ENCODE data around the gene TMEM163.
"Not testable (repeated sequence)": the region's sequence is repeated elsewhere in the genome, so short reads cannot be mapped to it uniquely, and the experiment has no call there.

The TMEM163 gene

GRCh38 chr2:134739879-134740301, 21.1 kb upstream of the TMEM163 start:
- peaks cover 17% of the 10 kb centered on the region; the same call in 1 of the 2 replicates for H3K4me1 ChIP-seq (ENCODE audit: control insufficient read depth, insufficient read depth, low read length)
- no peak overlapping the region for H3K9ac ChIP-seq (ENCODE audit: low read length)
- no peaks in the 10 kb centered on the region for H3K27me3 ChIP-seq (ENCODE audit: control insufficient read depth, insufficient read depth, low read length)
- H3K27ac ChIP-seq (ENCODE audit: low read depth, low read length) = no peak overlapping the region
- H3K36me3 ChIP-seq (ENCODE audit: control insufficient read depth, insufficient read depth, low read length) = no peaks in the 10 kb centered on the region
- H3K4me3 ChIP-seq (ENCODE audit: low read depth, low read length) = no peak overlapping the region
- no peaks in the 10 kb centered on the region for H3K9me3 ChIP-seq (ENCODE audit: control insufficient read depth, insufficient read depth, low read depth, low read length)

GRCh38 chr2:134739236-134739878, 20.6 kb upstream of the TMEM163 start:
- H3K4me3 ChIP-seq (ENCODE audit: low read depth, low read length) = no peak overlapping the region
- no peak overlapping the region for H3K9ac ChIP-seq (ENCODE audit: low read length)
- peaks cover 17% of the 10 kb centered on the region; the same call in 1 of the 2 replicates for H3K4me1 ChIP-seq (ENCODE audit: control insufficient read depth, insufficient read depth, low read length)
- no peak overlapping the region for H3K27ac ChIP-seq (ENCODE audit: low read depth, low read length)
- H3K36me3 ChIP-seq (ENCODE audit: control insufficient read depth, insufficient read depth, low read length) = no peaks in the 10 kb centered on the region
- no peaks in the 10 kb centered on the region for H3K27me3 ChIP-seq (ENCODE audit: control insufficient read depth, insufficient read depth, low read length)
- H3K9me3 ChIP-seq (ENCODE audit: control insufficient read depth, insufficient read depth, low read depth, low read length) = no peaks in the 10 kb centered on the region

- Histone ChIP-seq H3K27me3 (ENCODE audit: control insufficient read depth, insufficient read depth, low read length) (no peaks in the 10 kb centered on the region), H3K9me3 (ENCODE audit: control insufficient read depth, insufficient read depth, low read depth, low read length) (no peaks in the 10 kb centered on the region), H3K36me3 (ENCODE audit: control insufficient read depth, insufficient read depth, low read length) (no peaks in the 10 kb centered on the region), H3K9ac (ENCODE audit: low read length) (no peak overlapping the region), H3K4me1 (ENCODE audit: control insufficient read depth, insufficient read depth, low read length) (peaks cover 17% of the 10 kb centered on the region; the same call in 1 of the 2 replicates), H3K4me3 (ENCODE audit: low read depth, low read length) (no peak overlapping the region), H3K27ac (ENCODE audit: low read depth, low read length) (no peak overlapping the region)
These were observed 19.5 kb upstream of the TMEM163 start for GRCh38 chr2:134738141-134738870.

- no peak overlapping the region for H3K4me3 ChIP-seq (ENCODE audit: low read depth, low read length)
- peaks cover 17% of the 10 kb centered on the region; the same call in 1 of the 2 replicates for H3K4me1 ChIP-seq (ENCODE audit: control insufficient read depth, insufficient read depth, low read length)
- no peak overlapping the region for H3K9ac ChIP-seq (ENCODE audit: low read length)
- H3K36me3 ChIP-seq (ENCODE audit: control insufficient read depth, insufficient read depth, low read length) = no peaks in the 10 kb centered on the region
- H3K27me3 ChIP-seq (ENCODE audit: control insufficient read depth, insufficient read depth, low read length) = no peaks in the 10 kb centered on the region
- H3K27ac ChIP-seq (ENCODE audit: low read depth, low read length) = no peak overlapping the region
- no peaks in the 10 kb centered on the region for H3K9me3 ChIP-seq (ENCODE audit: control insufficient read depth, insufficient read depth, low read depth, low read length)
These were observed 18.9 kb upstream of the TMEM163 start for GRCh38 chr2:134737671-134738070.

- H3K36me3 ChIP-seq (ENCODE audit: control insufficient read depth, insufficient read depth, low read length) = no peaks in the 10 kb centered on the region
- no peaks in the 10 kb centered on the region for H3K27me3 ChIP-seq (ENCODE audit: control insufficient read depth, insufficient read depth, low read length)
- H3K4me3 ChIP-seq (ENCODE audit: low read depth, low read length) = no peak overlapping the region
- H3K4me1 ChIP-seq (ENCODE audit: control insufficient read depth, insufficient read depth, low read length) = peaks cover 17% of the 10 kb centered on the region; the same call in 1 of the 2 replicates
- H3K9me3 ChIP-seq (ENCODE audit: control insufficient read depth, insufficient read depth, low read depth, low read length) = no peaks in the 10 kb centered on the region
- H3K9ac ChIP-seq (ENCODE audit: low read length) = no peak overlapping the region
- H3K27ac ChIP-seq (ENCODE audit: low read depth, low read length) = peak overlapping the region; percentile 54; the same call in 1 of the 2 replicates
These were observed 17.5 kb upstream of the TMEM163 start for GRCh38 chr2:134736167-134736880.

GRCh38 chr2:134728163-134728562, 9.4 kb upstream of the TMEM163 start:
- Histone ChIP-seq H3K9ac (ENCODE audit: low read length) (no peak overlapping the region), H3K4me3 (ENCODE audit: low read depth, low read length) (no peak overlapping the region), H3K27ac (ENCODE audit: low read depth, low read length) (no peak overlapping the region), H3K9me3 (ENCODE audit: control insufficient read depth, insufficient read depth, low read depth, low read length) (no peaks in the 10 kb centered on the region), H3K4me1 (ENCODE audit: control insufficient read depth, insufficient read depth, low read length) (no peaks in the 10 kb centered on the region), H3K36me3 (ENCODE audit: control insufficient read depth, insufficient read depth, low read length) (no peaks in the 10 kb centered on the region), H3K27me3 (ENCODE audit: control insufficient read depth, insufficient read depth, low read length) (no peaks in the 10 kb centered on the region)

- H3K9ac ChIP-seq (ENCODE audit: low read length) = no peak overlapping the region
- no peak overlapping the region for H3K4me3 ChIP-seq (ENCODE audit: low read depth, low read length)
- H3K4me1 ChIP-seq (ENCODE audit: control insufficient read depth, insufficient read depth, low read length) = no peaks in the 10 kb centered on the region; the same call in 1 of the 2 replicates
- no peaks in the 10 kb centered on the region; the same call in 1 of the 2 replicates for H3K27me3 ChIP-seq (ENCODE audit: control insufficient read depth, insufficient read depth, low read length)
- H3K36me3 ChIP-seq (ENCODE audit: control insufficient read depth, insufficient read depth, low read length) = no peaks in the 10 kb centered on the region
- H3K27ac ChIP-seq (ENCODE audit: low read depth, low read length) = no peak overlapping the region
- H3K9me3 ChIP-seq (ENCODE audit: control insufficient read depth, insufficient read depth, low read depth, low read length) = no peaks in the 10 kb centered on the region
These were observed 8.6 kb upstream of the TMEM163 start for GRCh38 chr2:134727385-134727784.

- Histone ChIP-seq H3K36me3 (ENCODE audit: control insufficient read depth, insufficient read depth, low read length) (no peaks in the 10 kb centered on the region), H3K4me1 (ENCODE audit: control insufficient read depth, insufficient read depth, low read length) (no peaks in the 10 kb centered on the region; the same call in 1 of the 2 replicates), H3K9me3 (ENCODE audit: control insufficient read depth, insufficient read depth, low read depth, low read length) (no peaks in the 10 kb centered on the region), H3K9ac (ENCODE audit: low read length) (no peak overlapping the region), H3K4me3 (ENCODE audit: low read depth, low read length) (no peak overlapping the region), H3K27me3 (ENCODE audit: control insufficient read depth, insufficient read depth, low read length) (peaks cover 6% of the 10 kb centered on the region; the same call in 1 of the 2 replicates), H3K27ac (ENCODE audit: low read depth, low read length) (no peak overlapping the region)
These were observed 7.8 kb upstream of the TMEM163 start for GRCh38 chr2:134726645-134727044.

- H3K4me1 ChIP-seq (ENCODE audit: control insufficient read depth, insufficient read depth, low read length) = no peaks in the 10 kb centered on the region; the same call in 1 of the 2 replicates
- H3K9me3 ChIP-seq (ENCODE audit: control insufficient read depth, insufficient read depth, low read depth, low read length) = no peaks in the 10 kb centered on the region
- H3K27ac ChIP-seq (ENCODE audit: low read depth, low read length) = no peak overlapping the region
- H3K4me3 ChIP-seq (ENCODE audit: low read depth, low read length) = no peak overlapping the region
- no peak overlapping the region for H3K9ac ChIP-seq (ENCODE audit: low read length)
- H3K27me3 ChIP-seq (ENCODE audit: control insufficient read depth, insufficient read depth, low read length) = peaks cover 12% of the 10 kb centered on the region
- no peaks in the 10 kb centered on the region for H3K36me3 ChIP-seq (ENCODE audit: control insufficient read depth, insufficient read depth, low read length)
These were observed 7.1 kb upstream of the TMEM163 start for GRCh38 chr2:134725876-134726275.

GRCh38 chr2:134724341-134724740, 5.5 kb upstream of the TMEM163 start:
- Histone ChIP-seq H3K27me3 (ENCODE audit: control insufficient read depth, insufficient read depth, low read length) (peaks cover 27% of the 10 kb centered on the region), H3K9ac (ENCODE audit: low read length) (no peak overlapping the region), H3K4me3 (ENCODE audit: low read depth, low read length) (no peak overlapping the region), H3K27ac (ENCODE audit: low read depth, low read length) (no peak overlapping the region), H3K9me3 (ENCODE audit: control insufficient read depth, insufficient read depth, low read depth, low read length) (no peaks in the 10 kb centered on the region), H3K4me1 (ENCODE audit: control insufficient read depth, insufficient read depth, low read length) (no peaks in the 10 kb centered on the region; the same call in 1 of the 2 replicates), H3K36me3 (ENCODE audit: control insufficient read depth, insufficient read depth, low read length) (no peaks in the 10 kb centered on the region)

GRCh38 chr2:134723742-134724141, 4.9 kb upstream of the TMEM163 start:
- not testable (repeated sequence) for H3K4me3 ChIP-seq (ENCODE audit: low read depth, low read length); H3K27ac ChIP-seq (ENCODE audit: low read depth, low read length); H3K9ac ChIP-seq (ENCODE audit: low read length); H3K36me3 ChIP-seq (ENCODE audit: control insufficient read depth, insufficient read depth, low read length); H3K9me3 ChIP-seq (ENCODE audit: control insufficient read depth, insufficient read depth, low read depth, low read length); H3K4me1 ChIP-seq (ENCODE audit: control insufficient read depth, insufficient read depth, low read length)
- H3K27me3 ChIP-seq (ENCODE audit: control insufficient read depth, insufficient read depth, low read length) = peaks cover 31% of the 10 kb centered on the region

Measured in HUES6 (cell line).